ENCODE data around the gene GSAP. TPM values are rescaled to one million over a fixed set of nuclear protein-coding genes. Genes with fewer than 3 reads are reported as not detected.

GSAP gene
- total RNA-seq, 1 experiment from 2014 or later: 6.5 TPM

GRCh38 chr7:77399816-77400215 is 16.3 kb downstream of the GSAP start:
- Histone ChIP-seq H3K9me3 (ENCODE audit: low read length) (no peaks in the 10 kb centered on the region), H3K27me3 (ENCODE audit: low read length) (no peaks in the 10 kb centered on the region), H3K36me3 (ENCODE audit: low read depth, low read length) (no peaks in the 10 kb centered on the region), H2AFZ (ENCODE audit: low read length) (no peak overlapping the region), H3K4me3 (ENCODE audit: low read length) (no peak overlapping the region), H3K27ac (ENCODE audit: low read length) (no peak overlapping the region), H3F3A (ENCODE audit: low read length, unreplicated experiment) (no peaks in the 10 kb centered on the region), H4K20me1 (ENCODE audit: low read length) (no peaks in the 10 kb centered on the region), H3K79me2 (ENCODE audit: low read length) (no peaks in the 10 kb centered on the region), H3K9me2 (replicated peaks; ENCODE audit: low read length) (no peaks in the 10 kb centered on the region), H3K9ac (ENCODE audit: low read length) (no peak overlapping the region), H3K4me1 (ENCODE audit: insufficient read depth, low read length) (peaks cover 7% of the 10 kb centered on the region; the same call in 1 of the 2 replicates), H3K4me2 (ENCODE audit: low read length) (no peak overlapping the region)
- intact Hi-C loops (cut with micrococcal nuclease): no loop called here
- DNase-seq (no peak), ATAC-seq (no peak)
- POLR2A ChIA-PET (ENCODE audit: unreplicated experiment): no interaction called here
- TF ChIP-seq EZH2phosphoT487 (IDR thresholded peaks at IDR 0.05; ENCODE audit: borderline replicate concordance, low read length): no peak
- TF ChIP-seq EZH2 (IDR thresholded peaks at IDR 0.05; ENCODE audit: low read length, unreplicated experiment): no peak
- no peak for TF ChIP-seq CTCF (conservative IDR thresholded peaks at IDR 0.05; ENCODE audit: low read depth, low read length)
- CTCF ChIA-PET: no interaction called here
- no TSS peak for BruUV-seq (replicated peaks)

- no peak overlapping the region for H2AFZ ChIP-seq (ENCODE audit: low read length)
- H3K79me2 ChIP-seq (ENCODE audit: low read length): no peaks in the 10 kb centered on the region
- intact Hi-C loops (cut with micrococcal nuclease): no loop called here
- H3K9ac ChIP-seq (ENCODE audit: low read length): no peak overlapping the region
- ChIA-PET POLR2A (ENCODE audit: unreplicated experiment) (no interaction called here), CTCF (no interaction called here)
- H3K4me3 ChIP-seq (ENCODE audit: low read length): no peak overlapping the region
- H3F3A ChIP-seq (ENCODE audit: low read length, unreplicated experiment): no peaks in the 10 kb centered on the region
- no peak overlapping the region for H3K4me2 ChIP-seq (ENCODE audit: low read length)
- TF ChIP-seq EZH2 (IDR thresholded peaks at IDR 0.05; ENCODE audit: low read length, unreplicated experiment) (no peak), CTCF (conservative IDR thresholded peaks at IDR 0.05; ENCODE audit: low read depth, low read length) (no peak), EZH2phosphoT487 (IDR thresholded peaks at IDR 0.05; ENCODE audit: borderline replicate concordance, low read length) (no peak)
- peaks cover 25% of the 10 kb centered on the region for H3K4me1 ChIP-seq (ENCODE audit: insufficient read depth, low read length)
- DNase-seq: no peak
- BruUV-seq (replicated peaks): no TSS peak
- no peaks in the 10 kb centered on the region for H4K20me1 ChIP-seq (ENCODE audit: low read length)
- H3K9me3 ChIP-seq (ENCODE audit: low read length): no peaks in the 10 kb centered on the region
- H3K9me2 ChIP-seq (replicated peaks; ENCODE audit: low read length): no peaks in the 10 kb centered on the region
- H3K27ac ChIP-seq (ENCODE audit: low read length): no peak overlapping the region
- H3K27me3 ChIP-seq (ENCODE audit: low read length): no peaks in the 10 kb centered on the region
- no peaks in the 10 kb centered on the region for H3K36me3 ChIP-seq (ENCODE audit: low read depth, low read length)
- no peak for ATAC-seq
These were observed 19.1 kb downstream of the GSAP start for GRCh38 chr7:77396894-77397547.

GRCh38 chr7:77395626-77396025 is 20.5 kb downstream of the GSAP start:
- BruUV-seq (replicated peaks): no TSS peak
- Histone ChIP-seq H3K9me2 (replicated peaks; ENCODE audit: low read length) (no peaks in the 10 kb centered on the region), H2AFZ (ENCODE audit: low read length) (no peak overlapping the region), H3K27me3 (ENCODE audit: low read length) (no peaks in the 10 kb centered on the region), H3K4me1 (ENCODE audit: insufficient read depth, low read length) (peaks cover 25% of the 10 kb centered on the region), H3F3A (ENCODE audit: low read length, unreplicated experiment) (no peaks in the 10 kb centered on the region), H3K4me3 (ENCODE audit: low read length) (no peak overlapping the region), H4K20me1 (ENCODE audit: low read length) (no peaks in the 10 kb centered on the region), H3K27ac (ENCODE audit: low read length) (no peak overlapping the region), H3K79me2 (ENCODE audit: low read length) (no peaks in the 10 kb centered on the region), H3K4me2 (ENCODE audit: low read length) (no peak overlapping the region), H3K36me3 (ENCODE audit: low read depth, low read length) (no peaks in the 10 kb centered on the region), H3K9me3 (ENCODE audit: low read length) (no peaks in the 10 kb centered on the region), H3K9ac (ENCODE audit: low read length) (no peak overlapping the region)
- ChIA-PET POLR2A (ENCODE audit: unreplicated experiment) (no interaction called here), CTCF (no interaction called here)
- no peak for ATAC-seq
- TF ChIP-seq EZH2phosphoT487 (IDR thresholded peaks at IDR 0.05; ENCODE audit: borderline replicate concordance, low read length) (no peak), CTCF (conservative IDR thresholded peaks at IDR 0.05; ENCODE audit: low read depth, low read length) (no peak), EZH2 (IDR thresholded peaks at IDR 0.05; ENCODE audit: low read length, unreplicated experiment) (no peak)
- intact Hi-C loops (cut with micrococcal nuclease): no loop called here
- DNase-seq: no peak
